GM18505 (cell line): ENCODE results near the gene ARHGEF39.
"Not testable (repeated sequence)": the region's sequence is repeated elsewhere in the genome, so short reads cannot be mapped to it uniquely, and the experiment has no call there.

Source experiments
- ATAC-seq: cut with Tn5 transposase; IDR thresholded peaks from one replicate; pipeline ENCODE4 v1.9.1; 2021; ENCODE audit not compliant: unreplicated experiment
- POLR2A ChIP-seq: IDR thresholded peaks from 4 replicates; pipeline ENCODE4 v1.6.1; 2011; ENCODE audit warnings: borderline replicate concordance; ENCODE audit not compliant: insufficient read depth, insufficient read length; ENCODE audit errors: extremely low read depth

Gene ARHGEF39

DNA sequence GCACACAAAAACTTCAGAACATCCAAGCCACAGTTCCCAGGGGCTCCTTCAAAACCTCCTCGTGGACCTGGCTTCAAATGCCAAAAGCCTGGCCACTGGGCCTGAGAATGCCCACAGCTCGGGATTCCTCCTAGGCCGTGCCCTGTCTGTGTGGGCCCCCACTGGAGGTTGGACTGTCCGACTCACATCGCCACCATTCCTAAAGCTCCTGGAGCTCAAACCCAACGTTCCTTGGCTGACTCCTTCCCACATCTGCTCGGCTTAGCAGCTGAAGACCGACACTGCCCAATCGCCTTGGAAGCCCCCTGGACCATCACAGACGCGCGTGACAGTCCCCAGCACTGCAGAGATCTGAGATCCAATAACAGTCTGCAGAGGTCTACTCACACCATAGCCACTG is 21.9 kb downstream of the ARHGEF39 start:
- ATAC-seq = no peak
- no peak for TF ChIP-seq POLR2A

- ATAC-seq = not testable (repeated sequence)
Observed at GRCh38 chr9:35641478-35641877, 23.5 kb downstream of the ARHGEF39 start.

GRCh38 chr9:35640431-35640830 is 24.6 kb downstream of the ARHGEF39 start:
- not testable (repeated sequence) for ATAC-seq

DNA sequence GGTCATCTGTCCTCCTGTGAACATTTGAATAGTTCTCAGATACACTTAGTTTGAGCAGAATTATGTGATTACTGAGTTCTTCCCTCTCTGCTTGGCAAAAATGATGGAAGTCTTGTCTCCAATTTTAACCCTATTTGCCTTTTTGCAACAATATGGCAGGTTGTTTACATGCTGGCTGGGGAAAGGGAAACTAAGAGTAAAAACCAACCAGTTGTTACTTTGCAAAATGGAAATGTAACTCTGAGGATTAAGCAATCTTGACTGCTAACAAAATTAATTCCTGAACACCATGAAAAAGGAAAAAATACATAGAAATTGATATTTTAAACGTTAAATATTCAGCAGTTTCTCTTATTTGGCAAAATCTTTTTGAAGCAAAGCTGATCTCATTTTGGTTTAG is 25.4 kb downstream of the ARHGEF39 start:
- ATAC-seq = no peak
- TF ChIP-seq POLR2A = no peak

DNA sequence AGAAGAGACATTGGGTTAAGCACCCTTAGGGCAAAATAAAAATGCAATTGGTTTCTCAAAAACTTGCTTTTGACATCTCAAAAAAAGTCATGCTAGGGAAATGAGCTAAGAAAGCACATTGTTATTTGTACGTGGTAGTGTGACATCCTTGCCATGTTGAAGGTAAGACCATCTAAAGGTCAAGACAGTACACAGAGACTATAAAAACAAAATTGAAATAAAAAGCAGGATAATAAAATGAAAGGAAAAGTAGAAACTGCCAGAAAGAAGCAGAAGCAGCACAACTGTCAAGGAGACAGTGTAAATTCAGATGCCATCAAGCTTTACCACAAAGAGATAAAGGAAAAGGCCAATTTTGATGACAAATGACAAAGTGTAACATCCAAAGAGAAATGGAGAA is 25.8 kb downstream of the ARHGEF39 start:
- not testable (repeated sequence) for ATAC-seq

- not testable (repeated sequence) for ATAC-seq
Observed at GRCh38 chr9:35638751-35639150, 26.2 kb downstream of the ARHGEF39 start.

DNA sequence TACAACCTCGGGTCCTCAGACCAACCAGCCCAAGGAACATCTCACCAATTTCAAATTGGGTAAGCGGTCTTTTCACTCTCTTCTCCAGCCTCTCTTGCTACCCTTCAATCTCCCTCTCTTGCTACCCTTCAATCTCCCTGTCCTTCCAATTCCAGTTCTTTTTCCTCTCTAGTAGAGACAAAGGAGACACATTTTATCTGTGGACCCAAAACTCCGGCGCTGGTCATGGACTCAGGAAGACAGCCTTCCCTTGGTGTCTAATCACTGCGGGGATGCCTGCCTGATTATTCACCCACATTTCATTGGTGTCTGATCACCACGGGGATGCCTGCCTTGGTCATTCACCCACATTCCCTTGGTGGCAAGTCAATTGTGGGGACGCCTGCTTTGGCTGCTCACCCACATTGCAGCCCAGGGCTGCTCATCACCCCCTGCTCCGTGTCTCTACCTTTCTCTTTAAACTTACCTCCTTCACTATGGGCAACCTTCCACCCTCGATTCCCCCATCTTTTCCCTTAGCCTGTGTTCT is 27.5 kb downstream of the ARHGEF39 start:
- not testable (repeated sequence) for ATAC-seq

DNA sequence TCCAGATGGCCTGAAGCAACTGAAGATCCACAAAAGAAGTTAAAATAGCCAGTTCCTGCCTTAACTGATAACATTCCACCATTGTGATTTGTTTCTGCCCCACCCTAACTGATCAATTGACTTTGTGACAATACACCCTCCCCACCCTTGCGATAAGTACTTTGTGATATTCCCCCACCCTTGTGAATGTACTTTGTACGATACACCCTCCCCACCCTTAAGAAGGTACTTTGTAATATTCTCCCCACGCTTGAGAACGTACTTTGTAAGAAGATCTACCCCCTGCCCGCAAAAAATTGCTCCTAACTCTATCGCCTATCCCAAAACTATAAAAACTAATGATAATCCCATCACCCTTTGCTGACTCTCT is 28.1 kb downstream of the ARHGEF39 start:
- not testable (repeated sequence) for ATAC-seq

GRCh38 chr9:35636135-35636876 is 28.7 kb downstream of the ARHGEF39 start:
- ATAC-seq = no peak
- no peak for TF ChIP-seq POLR2A

- no peak for ATAC-seq
- TF ChIP-seq POLR2A = no peak
Observed at GRCh38 chr9:35635730-35636129, 29.3 kb downstream of the ARHGEF39 start.

- TF ChIP-seq POLR2A = no peak
- no peak for ATAC-seq
Observed at GRCh38 chr9:35629597-35629996, 35.4 kb downstream of the ARHGEF39 start.

DNA sequence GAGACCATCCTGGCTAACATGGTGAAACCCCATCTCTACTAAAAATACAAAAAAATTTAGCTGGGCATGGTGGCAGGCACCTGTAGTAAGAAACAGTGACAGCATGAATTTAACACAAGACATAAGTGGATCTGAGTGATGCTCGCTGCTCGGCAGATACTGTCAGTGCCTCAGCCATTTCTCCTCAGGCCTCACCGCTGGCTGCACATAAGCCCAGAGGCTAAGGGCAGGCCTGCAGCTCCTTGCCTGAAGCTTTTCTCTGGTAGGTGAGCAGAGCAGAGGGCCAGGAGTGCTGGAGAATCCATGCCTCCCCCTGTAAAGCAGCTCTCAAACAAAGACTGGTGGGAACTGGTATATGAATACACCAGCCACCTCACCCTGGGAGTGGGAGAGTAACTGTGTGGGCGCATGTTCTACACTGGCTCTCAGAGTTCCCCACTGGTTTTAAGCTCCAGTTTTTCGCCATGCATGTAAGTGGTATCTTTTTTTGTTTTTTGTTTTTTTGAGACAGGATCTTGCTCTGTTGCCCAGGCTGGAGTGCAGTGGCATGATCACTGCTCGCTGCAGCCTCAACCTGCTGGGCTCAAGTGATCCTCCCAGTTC is 36.5 kb downstream of the ARHGEF39 start:
- no peak for ATAC-seq
- no peak for TF ChIP-seq POLR2A

GRCh38 chr9:35627575-35627974 is 37.4 kb downstream of the ARHGEF39 start:
- ATAC-seq = no peak
- TF ChIP-seq POLR2A = no peak

DNA sequence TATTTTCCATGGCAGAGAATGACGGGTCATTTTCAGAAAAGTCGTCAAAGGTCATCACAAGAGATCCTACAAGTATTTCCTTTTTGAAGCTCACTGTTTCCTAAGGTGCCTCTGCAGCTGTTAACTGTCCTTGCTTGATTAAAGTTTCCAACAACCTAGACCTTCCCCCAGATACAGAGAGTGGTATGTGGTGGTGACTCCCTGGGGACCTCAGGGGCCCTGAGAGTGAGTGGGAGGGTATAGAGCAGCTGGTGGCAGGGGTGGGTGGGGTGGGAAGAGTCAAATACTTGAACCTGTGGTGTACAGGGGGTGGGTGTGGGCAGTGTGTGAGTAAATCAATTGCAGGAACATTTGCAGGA is 45.2 kb downstream of the ARHGEF39 start:
- TF ChIP-seq POLR2A = peak; percentile 11
- ATAC-seq = peak; percentile 54
